GM10248 (cell line): ENCODE data around the gene WIPF1.

Source experiments
- CTCF ChIA-PET: fragments of 300-600 bp; sonication (Branson Sonifier 250); formaldehyde crosslinking; extraction: SDS; loops from one replicate; lab custom pipeline; 2021; ENCODE audit warnings: antibody characterized with exemption; lab: Yijun Ruan, JAX
- POLR2A ChIA-PET: fragments of 350-650 bp; sonication (Branson Sonifier 250); formaldehyde crosslinking; extraction: SDS; loops from one replicate; lab custom pipeline; 2020; ENCODE audit warnings: antibody characterized with exemption; lab: Yijun Ruan, JAX
- DNase-seq: peaks from one replicate; pipeline ENCODE4 v3.0.0; 2012; ENCODE audit errors: extremely low spot score
- TF ChIP-seq, protein P1 (sequence below): IDR thresholded peaks from 2 replicates; pipeline ENCODE4 v1.5.1; 2012; ENCODE audit warnings: mild to moderate bottlenecking, low read depth; ENCODE audit errors: extremely low read depth, missing control alignments, control extremely low read depth

The WIPF1 gene

GRCh38 chr2:174510583-174511189 is 86.9 kb downstream of the WIPF1 start:
- ChIA-PET CTCF (interaction anchor here (1.1 to 1.2 kb wide), 2 partner anchors 16 to 50 kb away, joined by 3 to 4 read pairs; no protein-coding TSS in a partner anchor), POLR2A (no interaction called here)
- no peak for DNase-seq
- TF ChIP-seq, protein P1, sequence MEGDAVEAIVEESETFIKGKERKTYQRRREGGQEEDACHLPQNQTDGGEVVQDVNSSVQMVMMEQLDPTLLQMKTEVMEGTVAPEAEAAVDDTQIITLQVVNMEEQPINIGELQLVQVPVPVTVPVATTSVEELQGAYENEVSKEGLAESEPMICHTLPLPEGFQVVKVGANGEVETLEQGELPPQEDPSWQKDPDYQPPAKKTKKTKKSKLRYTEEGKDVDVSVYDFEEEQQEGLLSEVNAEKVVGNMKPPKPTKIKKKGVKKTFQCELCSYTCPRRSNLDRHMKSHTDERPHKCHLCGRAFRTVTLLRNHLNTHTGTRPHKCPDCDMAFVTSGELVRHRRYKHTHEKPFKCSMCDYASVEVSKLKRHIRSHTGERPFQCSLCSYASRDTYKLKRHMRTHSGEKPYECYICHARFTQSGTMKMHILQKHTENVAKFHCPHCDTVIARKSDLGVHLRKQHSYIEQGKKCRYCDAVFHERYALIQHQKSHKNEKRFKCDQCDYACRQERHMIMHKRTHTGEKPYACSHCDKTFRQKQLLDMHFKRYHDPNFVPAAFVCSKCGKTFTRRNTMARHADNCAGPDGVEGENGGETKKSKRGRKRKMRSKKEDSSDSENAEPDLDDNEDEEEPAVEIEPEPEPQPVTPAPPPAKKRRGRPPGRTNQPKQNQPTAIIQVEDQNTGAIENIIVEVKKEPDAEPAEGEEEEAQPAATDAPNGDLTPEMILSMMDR = no peak
